ENCODE results near the gene PEX5L.

The PEX5L gene

GRCh38 chr3:179971280-179971679 is 65.5 kb downstream of the PEX5L start:
- Histone ChIP-seq H3K4me3 (ENCODE audit: low read length) (no peak overlapping the region), H3K4me2 (ENCODE audit: low read length) (no peak overlapping the region), H3K27me3 (ENCODE audit: low read depth, low read length) (no peaks in the 10 kb centered on the region), H3K36me3 (replicated peaks; ENCODE audit: low read depth, low read length) (no peaks in the 10 kb centered on the region), H3K9me3 (ENCODE audit: insufficient read depth, low read length) (no peaks in the 10 kb centered on the region), H3K9ac (ENCODE audit: low read length) (no peak overlapping the region), H3K27ac (ENCODE audit: low read length) (no peak overlapping the region), H2AFZ (ENCODE audit: low read depth, low read length) (no peak overlapping the region), H3K4me1 (ENCODE audit: low read length) (peaks cover 13% of the 10 kb centered on the region), H3K79me2 (ENCODE audit: low read length) (no peaks in the 10 kb centered on the region), H4K20me1 (ENCODE audit: insufficient read depth, low read length) (no peaks in the 10 kb centered on the region)
- TF ChIP-seq EZH2phosphoT487 (IDR thresholded peaks at IDR 0.05; ENCODE audit: low read depth): no peak
- TF ChIP-seq, protein P1, sequence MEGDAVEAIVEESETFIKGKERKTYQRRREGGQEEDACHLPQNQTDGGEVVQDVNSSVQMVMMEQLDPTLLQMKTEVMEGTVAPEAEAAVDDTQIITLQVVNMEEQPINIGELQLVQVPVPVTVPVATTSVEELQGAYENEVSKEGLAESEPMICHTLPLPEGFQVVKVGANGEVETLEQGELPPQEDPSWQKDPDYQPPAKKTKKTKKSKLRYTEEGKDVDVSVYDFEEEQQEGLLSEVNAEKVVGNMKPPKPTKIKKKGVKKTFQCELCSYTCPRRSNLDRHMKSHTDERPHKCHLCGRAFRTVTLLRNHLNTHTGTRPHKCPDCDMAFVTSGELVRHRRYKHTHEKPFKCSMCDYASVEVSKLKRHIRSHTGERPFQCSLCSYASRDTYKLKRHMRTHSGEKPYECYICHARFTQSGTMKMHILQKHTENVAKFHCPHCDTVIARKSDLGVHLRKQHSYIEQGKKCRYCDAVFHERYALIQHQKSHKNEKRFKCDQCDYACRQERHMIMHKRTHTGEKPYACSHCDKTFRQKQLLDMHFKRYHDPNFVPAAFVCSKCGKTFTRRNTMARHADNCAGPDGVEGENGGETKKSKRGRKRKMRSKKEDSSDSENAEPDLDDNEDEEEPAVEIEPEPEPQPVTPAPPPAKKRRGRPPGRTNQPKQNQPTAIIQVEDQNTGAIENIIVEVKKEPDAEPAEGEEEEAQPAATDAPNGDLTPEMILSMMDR (IDR thresholded peaks at IDR 0.05; ENCODE audit: low read depth, low read length): no peak

DNA sequence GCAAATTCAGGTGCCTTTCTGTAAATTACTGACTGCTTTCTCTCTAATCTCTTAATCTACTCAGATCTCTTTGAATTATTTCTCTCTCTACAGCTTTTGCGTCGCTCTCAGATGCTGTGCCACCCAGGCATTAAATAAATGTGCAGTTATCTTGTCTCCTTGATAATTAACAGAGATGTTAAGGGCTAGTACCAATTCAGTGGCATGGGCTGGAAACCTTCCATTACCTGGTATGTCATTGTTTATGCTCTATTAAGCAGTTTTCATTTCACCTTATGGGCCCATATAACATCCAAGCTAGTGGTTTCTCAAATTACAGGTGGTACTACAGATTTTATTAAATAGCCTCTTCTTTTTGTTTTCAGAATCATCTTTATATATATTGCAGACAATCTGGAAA is 66.0 kb downstream of the PEX5L start:
- Histone ChIP-seq H3K4me3 (ENCODE audit: low read length) (no peak overlapping the region), H3K4me1 (ENCODE audit: low read length) (peaks cover 13% of the 10 kb centered on the region)
- TF ChIP-seq, protein P1 (IDR thresholded peaks at IDR 0.05; ENCODE audit: low read depth, low read length): no peak
- TF ChIP-seq EZH2phosphoT487 (IDR thresholded peaks at IDR 0.05; ENCODE audit: low read depth): no peak

GRCh38 chr3:179969525-179969924 is 67.2 kb downstream of the PEX5L start:
- Histone ChIP-seq H3K4me3 (ENCODE audit: low read length) (no peak overlapping the region), H3K27ac (ENCODE audit: low read length) (no peak overlapping the region), H4K20me1 (ENCODE audit: insufficient read depth, low read length) (no peaks in the 10 kb centered on the region), H3K9me3 (ENCODE audit: insufficient read depth, low read length) (no peaks in the 10 kb centered on the region), H3K9ac (ENCODE audit: low read length) (no peak overlapping the region), H3K27me3 (ENCODE audit: low read depth, low read length) (no peaks in the 10 kb centered on the region), H2AFZ (ENCODE audit: low read depth, low read length) (no peak overlapping the region), H3K4me1 (ENCODE audit: low read length) (peaks cover 13% of the 10 kb centered on the region), H3K36me3 (replicated peaks; ENCODE audit: low read depth, low read length) (no peaks in the 10 kb centered on the region), H3K79me2 (ENCODE audit: low read length) (no peaks in the 10 kb centered on the region), H3K4me2 (ENCODE audit: low read length) (no peak overlapping the region)
- TF ChIP-seq, protein P1 (IDR thresholded peaks at IDR 0.05; ENCODE audit: low read depth, low read length): no peak
- TF ChIP-seq EZH2phosphoT487 (IDR thresholded peaks at IDR 0.05; ENCODE audit: low read depth): no peak

More for the DNA sequence above, 66.0 kb downstream of the PEX5L start:
- Histone ChIP-seq H3K4me2 (ENCODE audit: low read length) (no peak overlapping the region), H3K27ac (ENCODE audit: low read length) (no peak overlapping the region), H3K9ac (ENCODE audit: low read length) (no peak overlapping the region), H2AFZ (ENCODE audit: low read depth, low read length) (no peak overlapping the region), H3K27me3 (ENCODE audit: low read depth, low read length) (no peaks in the 10 kb centered on the region), H3K79me2 (ENCODE audit: low read length) (no peaks in the 10 kb centered on the region), H3K36me3 (replicated peaks; ENCODE audit: low read depth, low read length) (no peaks in the 10 kb centered on the region), H3K9me3 (ENCODE audit: insufficient read depth, low read length) (no peaks in the 10 kb centered on the region), H4K20me1 (ENCODE audit: insufficient read depth, low read length) (no peaks in the 10 kb centered on the region)

GRCh38 chr3:179967622-179968021 is 69.1 kb downstream of the PEX5L start:
- no peaks in the 10 kb centered on the region for H3K9me3 ChIP-seq (ENCODE audit: insufficient read depth, low read length)
- no peak overlapping the region for H3K27ac ChIP-seq (ENCODE audit: low read length)
- no peaks in the 10 kb centered on the region for H3K27me3 ChIP-seq (ENCODE audit: low read depth, low read length)
- H3K4me3 ChIP-seq (ENCODE audit: low read length): no peak overlapping the region
- TF ChIP-seq, protein P1 (IDR thresholded peaks at IDR 0.05; ENCODE audit: low read depth, low read length): no peak
- TF ChIP-seq EZH2phosphoT487 (IDR thresholded peaks at IDR 0.05; ENCODE audit: low read depth): no peak
- no peaks in the 10 kb centered on the region for H3K36me3 ChIP-seq (replicated peaks; ENCODE audit: low read depth, low read length)
- H4K20me1 ChIP-seq (ENCODE audit: insufficient read depth, low read length): no peaks in the 10 kb centered on the region
- no peaks in the 10 kb centered on the region for H3K79me2 ChIP-seq (ENCODE audit: low read length)
- peaks cover 13% of the 10 kb centered on the region for H3K4me1 ChIP-seq (ENCODE audit: low read length)
- H3K4me2 ChIP-seq (ENCODE audit: low read length): peak overlapping the region; percentile 20; the same call in 1 of the 2 replicates
- no peak overlapping the region for H3K9ac ChIP-seq (ENCODE audit: low read length)
- no peak overlapping the region; the same call in 1 of the 2 replicates for H2AFZ ChIP-seq (ENCODE audit: low read depth, low read length)

Measured in OCI-LY3 (cell line).